Spleen (tissue), 7 donors: ENCODE data around the gene GMDS.

ENCODE experiments used
- CTCF ChIP-seq, 11 experiments: fragments of 200-600 bp in 7 of 11; fragments of 450-650 bp in 4 of 11; sonication (generic) in 4 of 11; IDR thresholded peaks in 8 of 11; conservative IDR thresholded peaks in 3 of 11; 1 replicate in 7 of 11; 2 replicates in 4 of 11; pipeline versions ENCODE4 v1.4.0 to v1.8.0; 2016 to 2021; ENCODE audit warnings: antibody characterized with exemption in 11 of 11, inconsistent platforms in 4 of 11, mild to moderate bottlenecking in 1 of 11
- POLR2A ChIP-seq, 3 donors: fragments of 450-650 bp; IDR thresholded peaks; one replicate each; pipeline ENCODE4 v1.5.1; 2017; ENCODE audit warnings: antibody characterized with exemption in 3 of 3, mild to moderate bottlenecking in 1 of 3
- POLR2AphosphoS5 ChIP-seq, 3 donors: sonication (generic); formaldehyde crosslinking; IDR thresholded peaks; one replicate each; pipeline ENCODE4 v1.5.1; 2017; ENCODE audit warnings: antibody characterized with exemption in 3 of 3
- donor health status: DM: no; HTN: no; CAD: no; lungs with moderate emphysema.
- donor health status: DM: no; HTN: no; CAD: no.
- donor health status: DM: no; HTN: no; CAD: no.

DNA sequence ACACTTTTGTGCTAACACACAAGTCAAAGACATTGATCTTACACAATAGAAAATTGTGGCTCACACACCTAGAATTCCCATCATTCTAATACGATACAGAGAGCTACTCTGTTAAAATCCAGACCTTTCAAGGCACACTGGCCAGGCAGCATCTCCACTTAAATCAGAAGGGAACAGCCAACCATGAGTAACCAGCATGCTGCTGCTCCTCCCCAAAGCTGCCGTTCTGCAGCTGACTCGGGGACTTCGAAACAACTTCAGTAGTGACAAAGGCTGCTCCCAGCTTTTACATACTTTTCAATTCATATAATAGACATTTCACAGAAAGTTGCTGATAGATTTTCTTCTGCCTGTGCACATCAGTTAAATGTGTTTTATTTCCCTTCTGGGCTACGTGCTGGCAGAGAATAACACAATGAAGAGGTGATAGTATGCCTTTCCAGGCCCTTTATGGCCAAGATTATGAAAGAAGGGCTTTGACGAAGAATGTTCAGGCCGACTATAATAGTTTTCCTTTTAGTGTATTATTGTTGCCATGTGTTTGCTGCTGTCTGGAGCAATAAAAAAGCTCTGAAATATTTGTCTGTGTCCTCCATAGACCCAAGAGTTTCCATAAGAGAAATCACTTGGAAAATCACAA lies 159.0 kb downstream of the GMDS start:
- TF ChIP-seq CTCF (IDR thresholded peaks at IDR 0.05 in 8 of 11, conservative IDR thresholded peaks at IDR 0.05 in 3 of 11) (no peak), POLR2A (IDR thresholded peaks at IDR 0.05) (no peak), POLR2AphosphoS5 (IDR thresholded peaks at IDR 0.05) (no peak)
